ENCODE data around the gene SPTBN5. TPM values are rescaled to one million over a fixed set of nuclear protein-coding genes. Genes with fewer than 3 reads are reported as not detected.

Gene SPTBN5
- total RNA-seq, 1 donor from 2014 or later, result 0.32 TPM

DNA sequence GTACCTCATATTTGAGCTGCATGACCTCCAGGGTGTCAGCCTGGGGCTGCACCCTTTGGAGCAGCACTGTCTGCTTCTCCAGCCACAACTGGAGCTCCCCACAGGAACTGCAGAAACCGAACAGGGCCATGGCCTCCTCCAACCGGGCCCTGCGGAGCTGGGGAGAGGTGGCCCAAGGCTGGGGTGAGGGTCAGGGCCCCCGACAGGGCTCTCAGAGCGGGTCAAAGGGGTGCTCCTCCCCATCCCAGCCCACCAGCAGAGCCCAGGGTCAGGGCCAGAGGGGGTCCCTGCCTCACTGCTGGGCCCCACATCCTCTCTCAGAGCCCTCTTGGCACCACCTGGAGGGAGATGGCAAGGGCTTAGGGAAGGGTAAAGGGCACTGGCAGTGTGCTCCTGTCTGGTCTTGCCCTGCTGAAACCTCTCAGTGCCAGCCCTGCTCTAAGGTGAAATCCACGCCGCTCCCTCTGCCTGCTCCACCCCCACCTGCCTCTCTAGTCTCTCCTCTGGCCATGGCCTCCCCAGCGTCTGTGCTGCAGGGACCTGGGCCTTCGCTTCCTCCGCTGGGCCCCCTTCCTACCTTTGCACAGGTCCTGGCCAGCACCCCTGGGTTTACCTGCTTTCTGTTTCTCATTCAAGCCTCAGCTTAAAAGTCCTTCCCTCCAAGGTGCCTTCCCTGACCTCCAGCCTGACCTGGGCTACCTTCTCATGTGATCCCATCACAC, 13.5 kb downstream of the SPTBN5 start:
- DNase-seq, result no peak
- H3K4me1 Mint-ChIP-seq (ENCODE audit: low read depth, unreplicated experiment), result peaks cover 1% of the 10 kb centered on the region
- H3K9me3 Mint-ChIP-seq (ENCODE audit: unreplicated experiment), result peaks cover 9% of the 10 kb centered on the region
- peaks cover 12% of the 10 kb centered on the region for H3K36me3 Mint-ChIP-seq (ENCODE audit: unreplicated experiment)
- no peak for TF ChIP-seq CTCF (IDR thresholded peaks at IDR 0.05; ENCODE audit: partially characterized antibody, unreplicated experiment)
- H3K27me3 Mint-ChIP-seq (ENCODE audit: unreplicated experiment), result peaks cover 18% of the 10 kb centered on the region
- H3K27ac Mint-ChIP-seq (ENCODE audit: unreplicated experiment), result no peak overlapping the region
- no peak overlapping the region for H3K4me3 Mint-ChIP-seq (ENCODE audit: unreplicated experiment)

GRCh38 chr15:41879321-41879845, 14.5 kb downstream of the SPTBN5 start:
- H3K27ac Mint-ChIP-seq (ENCODE audit: unreplicated experiment), result no peak overlapping the region
- peaks cover 15% of the 10 kb centered on the region for H3K27me3 Mint-ChIP-seq (ENCODE audit: unreplicated experiment)
- H3K4me3 Mint-ChIP-seq (ENCODE audit: unreplicated experiment), result no peak overlapping the region
- peaks cover 9% of the 10 kb centered on the region for H3K9me3 Mint-ChIP-seq (ENCODE audit: unreplicated experiment)
- H3K4me1 Mint-ChIP-seq (ENCODE audit: low read depth, unreplicated experiment), result peaks cover 1% of the 10 kb centered on the region
- no peak for DNase-seq
- TF ChIP-seq CTCF (IDR thresholded peaks at IDR 0.05; ENCODE audit: partially characterized antibody, unreplicated experiment), result no peak
- H3K36me3 Mint-ChIP-seq (ENCODE audit: unreplicated experiment), result peaks cover 7% of the 10 kb centered on the region

- Mint-ChIP-seq H3K27me3 (ENCODE audit: unreplicated experiment) (peaks cover 14% of the 10 kb centered on the region), H3K4me1 (ENCODE audit: low read depth, unreplicated experiment) (peaks cover 1% of the 10 kb centered on the region), H3K27ac (ENCODE audit: unreplicated experiment) (no peak overlapping the region)
These were observed 15.5 kb downstream of the SPTBN5 start for GRCh38 chr15:41878355-41878699.

GRCh38 chr15:41877631-41878354, 16.1 kb downstream of the SPTBN5 start:
- peaks cover 16% of the 10 kb centered on the region for H3K27me3 Mint-ChIP-seq (ENCODE audit: unreplicated experiment)
- no peak for DNase-seq
- peaks cover 7% of the 10 kb centered on the region for H3K9me3 Mint-ChIP-seq (ENCODE audit: unreplicated experiment)
- H3K27ac Mint-ChIP-seq (ENCODE audit: unreplicated experiment), result no peak overlapping the region
- TF ChIP-seq CTCF (IDR thresholded peaks at IDR 0.05; ENCODE audit: partially characterized antibody, unreplicated experiment), result no peak
- no peak overlapping the region for H3K4me3 Mint-ChIP-seq (ENCODE audit: unreplicated experiment)
- peaks cover 1% of the 10 kb centered on the region for H3K4me1 Mint-ChIP-seq (ENCODE audit: low read depth, unreplicated experiment)
- H3K36me3 Mint-ChIP-seq (ENCODE audit: unreplicated experiment), result peaks cover 5% of the 10 kb centered on the region

More at GRCh38 chr15:41878355-41878699, 15.5 kb downstream of the SPTBN5 start:
- no peak for TF ChIP-seq CTCF (IDR thresholded peaks at IDR 0.05; ENCODE audit: partially characterized antibody, unreplicated experiment)
- DNase-seq, result no peak
- Mint-ChIP-seq H3K4me3 (ENCODE audit: unreplicated experiment) (no peak overlapping the region), H3K9me3 (ENCODE audit: unreplicated experiment) (peaks cover 7% of the 10 kb centered on the region), H3K36me3 (ENCODE audit: unreplicated experiment) (peaks cover 5% of the 10 kb centered on the region)

DNA sequence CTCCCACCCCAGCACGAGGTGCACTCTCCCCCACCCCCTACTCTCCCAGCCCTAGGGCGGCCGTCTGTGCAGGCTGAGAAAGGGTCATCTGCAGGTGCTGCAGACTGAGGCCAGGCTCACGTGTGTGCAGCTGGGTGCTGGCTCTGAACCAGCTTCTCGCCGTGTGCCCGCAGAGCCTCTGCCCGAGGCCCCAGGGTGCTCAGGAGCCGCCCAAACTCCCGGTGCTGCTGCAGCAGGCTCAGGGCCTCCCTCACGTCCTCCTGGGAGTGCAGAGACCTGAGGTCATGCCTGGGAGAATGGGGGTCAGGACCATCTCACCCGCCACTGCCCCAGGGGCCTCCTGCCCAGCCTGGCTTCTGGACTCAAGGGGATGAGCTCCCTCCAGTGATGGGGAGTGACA, 17.2 kb downstream of the SPTBN5 start:
- no peak for TF ChIP-seq CTCF (IDR thresholded peaks at IDR 0.05; ENCODE audit: partially characterized antibody, unreplicated experiment)
- H3K4me3 Mint-ChIP-seq (ENCODE audit: unreplicated experiment), result no peak overlapping the region
- H3K4me1 Mint-ChIP-seq (ENCODE audit: low read depth, unreplicated experiment), result peaks cover 1% of the 10 kb centered on the region
- peaks cover 10% of the 10 kb centered on the region for H3K36me3 Mint-ChIP-seq (ENCODE audit: unreplicated experiment)
- H3K27ac Mint-ChIP-seq (ENCODE audit: unreplicated experiment), result no peak overlapping the region
- DNase-seq, result no peak
- H3K9me3 Mint-ChIP-seq (ENCODE audit: unreplicated experiment), result peaks cover 6% of the 10 kb centered on the region
- peaks cover 19% of the 10 kb centered on the region for H3K27me3 Mint-ChIP-seq (ENCODE audit: unreplicated experiment)
